ENCODE measurements around the gene CRYBG3.

Gene CRYBG3

DNA sequence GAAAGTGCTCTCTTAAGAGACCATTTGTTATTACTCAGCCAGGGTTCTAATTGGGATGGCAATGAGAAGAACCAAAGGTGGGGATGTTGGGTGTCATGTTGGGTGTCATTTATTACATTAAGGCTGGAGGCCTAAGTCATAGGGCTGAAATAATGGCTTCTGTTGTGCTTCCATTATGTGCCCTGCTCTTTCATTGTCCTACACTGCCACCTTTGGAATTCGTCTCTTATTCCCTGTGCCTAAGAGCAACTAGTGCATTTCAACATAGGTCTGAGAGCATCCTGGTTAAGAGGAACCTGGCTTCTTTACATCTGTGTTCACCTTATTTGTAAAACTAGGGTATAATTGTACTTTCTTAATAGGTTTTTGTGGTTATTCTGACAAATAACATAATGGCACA lies 118.2 kb downstream of the CRYBG3 start:
- no peak for DNase-seq (ENCODE audit: low read depth in 2 of 2, low spot score in 1 of 2)

DNA sequence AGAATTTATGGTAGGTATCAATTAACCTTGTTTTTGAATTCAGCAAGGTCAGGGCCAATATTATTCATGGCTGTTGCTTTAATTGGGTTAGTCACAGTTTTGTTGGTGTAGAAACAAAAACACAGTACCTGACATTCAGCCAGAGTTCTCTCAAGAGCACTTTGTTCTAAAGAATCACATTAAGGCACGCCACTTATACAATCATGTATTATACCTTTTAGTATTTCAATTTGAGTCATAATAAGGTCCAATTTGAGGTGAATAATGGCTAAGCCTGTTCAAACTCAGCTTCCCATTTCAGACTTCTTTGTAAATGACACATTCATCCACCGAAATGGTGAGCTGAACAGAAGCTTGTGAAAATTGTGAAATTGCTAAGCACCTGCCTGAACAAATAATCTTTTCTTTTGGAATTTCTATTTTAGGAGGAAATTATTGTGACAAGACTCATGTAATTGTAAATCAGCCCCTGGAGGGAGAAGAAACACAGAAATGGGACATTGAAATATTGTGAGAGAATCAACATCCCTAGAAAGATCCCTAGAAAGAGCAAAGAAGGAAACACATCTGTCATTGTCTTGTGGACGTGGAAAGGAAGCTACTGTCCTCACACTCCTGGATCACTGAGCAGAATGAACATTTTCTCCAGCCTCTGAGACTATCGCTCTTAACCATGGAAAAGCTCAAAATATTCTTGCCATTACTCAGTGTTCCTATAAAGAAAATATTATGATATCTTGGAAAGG lies 121.2 kb downstream of the CRYBG3 start:
- DNase-seq (ENCODE audit: low read depth in 2 of 2, low spot score in 1 of 2), result no peak

DNA sequence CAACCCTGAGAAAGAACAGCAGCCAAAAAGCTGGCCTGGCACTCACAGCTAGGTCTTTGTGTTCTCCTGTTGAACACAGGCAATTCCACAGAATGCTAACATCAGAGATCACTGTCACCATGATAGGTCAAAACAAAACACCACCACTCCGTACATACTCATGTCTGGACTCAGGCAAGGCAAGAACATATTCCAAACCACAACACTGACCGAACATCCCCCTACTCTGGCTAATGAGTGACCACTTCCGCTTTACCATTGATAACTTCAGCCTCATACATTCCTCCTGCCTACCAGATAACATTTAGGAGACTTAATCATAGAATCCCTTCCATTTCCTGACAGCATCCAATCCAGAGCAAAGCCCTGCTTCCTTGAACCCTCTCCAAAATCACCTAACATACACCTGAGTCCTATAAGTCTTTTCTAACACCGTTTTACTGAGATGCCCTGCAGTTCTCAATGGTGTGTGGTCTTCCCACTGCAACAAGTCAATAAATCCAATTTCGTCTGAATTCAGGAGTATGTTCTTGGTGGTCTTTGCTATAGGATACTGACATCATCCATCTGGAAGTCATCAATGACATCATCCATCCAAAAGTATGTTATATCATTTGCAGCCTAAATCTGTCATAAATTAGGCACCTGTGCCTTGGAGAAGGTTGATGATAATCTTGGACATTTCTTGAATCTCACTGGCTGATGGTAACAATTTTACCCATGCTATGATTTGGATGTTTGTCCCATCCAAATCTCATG lies 126.7 kb downstream of the CRYBG3 start:
- no peak for DNase-seq (ENCODE audit: low read depth in 2 of 2, low spot score in 1 of 2)

DNA sequence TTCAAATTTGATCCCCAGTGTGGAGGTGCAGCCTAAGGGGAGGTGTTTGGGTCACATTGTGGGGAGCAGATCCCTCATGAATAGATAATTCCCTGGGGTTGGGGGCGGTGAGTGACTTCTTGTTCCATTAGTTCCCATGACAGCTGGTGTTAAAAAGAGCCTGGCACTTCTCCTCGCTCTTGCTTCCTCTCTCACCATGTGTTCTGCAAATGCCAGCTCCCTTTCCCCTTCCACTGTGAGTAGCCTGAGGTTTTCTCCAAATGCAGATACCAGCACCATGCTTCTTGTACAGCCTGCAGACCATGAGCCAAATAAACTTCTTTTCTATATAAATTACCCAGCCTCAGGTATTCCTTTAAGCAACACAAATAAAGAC lies 127.3 kb downstream of the CRYBG3 start:
- DNase-seq (ENCODE audit: low read depth in 2 of 2, low spot score in 1 of 2), result no peak

GRCh38 chr3:97949743-97950142 lies 127.9 kb downstream of the CRYBG3 start:
- no peak for DNase-seq (ENCODE audit: low read depth in 2 of 2, low spot score in 1 of 2)

- DNase-seq (ENCODE audit: low read depth in 2 of 2, low spot score in 1 of 2), result no peak
Observed at GRCh38 chr3:97950360-97950759, 128.5 kb downstream of the CRYBG3 start.

GRCh38 chr3:97952280-97952679 lies 130.5 kb downstream of the CRYBG3 start:
- no peak for DNase-seq (ENCODE audit: low read depth in 2 of 2, low spot score in 1 of 2)

- no peak for DNase-seq (ENCODE audit: low read depth in 2 of 2, low spot score in 1 of 2)
Observed at GRCh38 chr3:97952872-97953271, 131.1 kb downstream of the CRYBG3 start.

DNA sequence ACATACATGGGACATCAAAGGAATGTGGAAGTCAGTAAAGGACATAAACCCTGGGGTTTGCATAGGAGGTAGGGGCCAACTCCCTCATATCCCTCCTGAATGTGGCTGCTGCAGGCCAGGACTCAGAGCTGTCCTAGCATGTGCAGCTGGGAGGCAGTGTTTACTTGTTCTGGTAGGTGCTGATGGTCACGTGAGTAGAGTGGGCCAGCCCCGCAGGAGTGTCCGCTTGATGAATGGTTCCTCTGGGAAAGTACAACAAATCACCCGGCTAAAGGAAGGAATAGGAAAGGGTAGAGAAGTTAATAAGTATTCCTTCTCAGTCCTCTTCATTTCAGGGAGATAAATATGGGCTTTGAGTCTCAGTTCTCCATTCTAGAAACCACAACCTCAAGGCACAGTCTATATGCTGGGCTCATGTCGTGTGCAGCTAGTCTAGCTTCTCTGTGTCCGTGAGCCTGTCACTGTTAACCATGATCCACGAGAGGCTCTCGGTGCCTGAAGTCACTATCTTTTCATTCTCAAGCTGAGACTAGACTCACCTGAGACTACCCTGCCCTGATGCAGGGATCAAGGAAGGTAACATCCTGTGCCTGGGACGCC lies 132.5 kb downstream of the CRYBG3 start:
- DNase-seq (ENCODE audit: low read depth in 2 of 2, low spot score in 1 of 2), result no peak

DNA sequence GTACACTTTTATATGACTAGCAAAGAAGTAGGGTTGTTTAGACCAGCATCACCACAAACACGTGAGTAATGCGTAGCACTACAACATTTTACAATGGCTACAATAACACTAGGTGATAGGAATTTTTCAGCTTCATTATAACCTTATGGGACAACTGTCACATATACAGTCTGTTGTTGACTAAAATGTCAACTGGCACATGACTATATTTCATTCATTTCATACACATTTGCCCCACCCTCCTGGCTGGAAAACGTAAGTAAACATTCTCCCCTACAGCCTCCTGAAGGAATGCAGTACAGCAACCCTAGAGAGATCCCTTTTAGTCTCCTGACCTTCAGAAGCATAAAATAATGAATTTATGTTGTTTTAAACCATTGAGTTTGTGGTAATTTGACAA lies 134.2 kb downstream of the CRYBG3 start:
- DNase-seq (ENCODE audit: low read depth in 2 of 2, low spot score in 1 of 2), result no peak

- no peak for DNase-seq (ENCODE audit: low read depth in 2 of 2, low spot score in 1 of 2)
Observed at GRCh38 chr3:97957617-97958311, 136.0 kb downstream of the CRYBG3 start.

DNA sequence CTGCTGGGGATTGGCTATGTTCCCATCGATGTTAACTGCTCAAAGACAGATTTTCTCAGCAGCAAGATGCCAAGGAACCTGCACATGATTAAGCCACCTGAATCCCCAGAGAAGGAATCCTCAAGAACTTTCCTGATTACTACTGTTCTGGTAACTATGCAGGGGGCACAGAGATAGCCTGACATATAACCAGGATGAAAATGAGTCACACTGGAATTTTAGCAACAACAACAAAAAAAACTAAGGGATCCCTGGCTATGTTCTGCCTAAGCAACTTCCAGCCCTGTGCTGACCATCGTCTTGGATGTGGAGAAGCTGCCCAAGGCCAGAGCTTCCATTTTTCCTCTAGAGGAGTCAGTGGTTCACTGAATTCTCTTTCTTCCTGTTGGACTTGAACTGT lies 136.6 kb downstream of the CRYBG3 start:
- DNase-seq (ENCODE audit: low read depth in 2 of 2, low spot score in 1 of 2), result no peak

DNA sequence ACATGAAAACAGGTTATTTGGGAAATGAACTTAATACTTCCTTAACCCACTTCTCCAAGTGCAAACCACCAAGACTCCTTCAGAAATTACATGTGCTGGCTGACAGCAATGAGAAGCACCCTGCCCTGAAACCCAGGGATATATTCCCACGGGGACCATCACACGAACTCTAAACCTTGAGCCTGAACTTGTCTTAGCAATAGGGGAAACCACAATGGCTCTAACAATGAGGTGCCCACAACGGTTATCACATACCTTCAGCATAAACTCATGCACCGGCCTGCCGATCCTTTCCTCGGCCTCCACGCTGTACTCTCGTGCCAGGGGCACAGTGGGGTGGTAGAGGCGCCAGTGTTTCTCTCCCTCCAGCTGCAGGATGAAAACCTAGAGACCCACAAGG lies 137.0 kb downstream of the CRYBG3 start:
- no peak for DNase-seq (ENCODE audit: low read depth in 2 of 2, low spot score in 1 of 2)

DNA sequence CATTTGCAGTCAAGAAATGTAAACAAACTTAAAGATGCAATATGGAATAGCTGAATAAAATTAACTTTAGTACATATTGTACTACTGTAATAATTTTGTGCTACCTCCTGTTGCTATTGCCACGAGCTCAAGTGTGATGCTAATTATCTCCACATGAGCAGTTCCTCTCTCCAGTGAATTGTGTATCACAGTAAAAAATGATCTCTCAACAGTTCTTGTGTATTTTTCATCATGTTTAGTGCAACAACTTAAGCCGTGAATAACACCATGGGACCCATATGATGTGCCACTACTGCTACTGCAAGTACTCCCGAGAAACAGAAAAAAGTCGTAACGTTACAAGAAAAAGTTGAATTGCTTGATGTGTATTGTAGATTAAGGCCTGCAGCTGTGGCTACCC lies 138.1 kb downstream of the CRYBG3 start:
- DNase-seq (ENCODE audit: low read depth in 2 of 2, low spot score in 1 of 2), result no peak

DNA sequence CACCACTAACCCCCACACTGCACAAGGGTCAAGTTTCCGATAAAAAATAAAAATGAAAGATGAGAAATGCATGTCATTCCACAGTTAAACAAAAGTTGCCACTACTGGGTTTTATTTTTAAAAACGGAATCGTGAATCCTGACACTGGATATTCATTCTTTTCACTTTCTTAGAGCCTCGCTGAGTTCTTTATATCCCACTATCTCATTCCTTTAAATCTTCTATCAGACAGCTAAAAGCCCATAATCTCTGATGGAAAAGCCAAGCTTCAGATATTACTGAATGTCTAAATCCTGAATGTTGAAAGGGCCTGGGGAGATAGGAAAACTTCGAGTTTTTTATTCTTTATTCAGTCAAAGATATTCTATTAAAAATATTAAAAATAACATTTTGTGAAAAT lies 138.7 kb downstream of the CRYBG3 start:
- DNase-seq (ENCODE audit: low read depth in 2 of 2, low spot score in 1 of 2), result no peak

GRCh38 chr3:97960993-97961766 lies 139.4 kb downstream of the CRYBG3 start:
- no peak for DNase-seq (ENCODE audit: low read depth in 2 of 2, low spot score in 1 of 2)

DNA sequence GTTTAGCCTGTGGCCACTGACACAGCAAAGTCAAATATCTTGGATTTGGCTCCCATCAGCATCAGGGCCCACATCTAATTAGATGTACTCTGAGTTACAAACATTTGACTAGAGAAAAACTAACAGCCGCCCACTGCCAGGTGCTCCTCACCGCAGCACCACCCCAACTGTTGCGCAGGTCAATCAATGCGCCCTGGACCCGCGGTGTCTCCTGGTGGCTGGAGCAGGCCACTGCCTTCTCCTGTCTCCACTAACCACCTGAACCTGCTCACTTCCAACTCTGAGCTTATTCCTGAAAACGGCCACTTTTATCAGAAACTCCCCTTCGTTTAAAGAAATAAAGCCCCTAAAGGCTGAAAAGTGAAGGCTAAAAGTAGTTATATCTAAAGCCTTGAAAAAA lies 146.2 kb downstream of the CRYBG3 start:
- DNase-seq (ENCODE audit: low read depth in 2 of 2, low spot score in 1 of 2), result no peak

- DNase-seq (ENCODE audit: low read depth in 2 of 2, low spot score in 1 of 2), result no peak
Observed at GRCh38 chr3:97968376-97968775, 146.6 kb downstream of the CRYBG3 start.

DNA sequence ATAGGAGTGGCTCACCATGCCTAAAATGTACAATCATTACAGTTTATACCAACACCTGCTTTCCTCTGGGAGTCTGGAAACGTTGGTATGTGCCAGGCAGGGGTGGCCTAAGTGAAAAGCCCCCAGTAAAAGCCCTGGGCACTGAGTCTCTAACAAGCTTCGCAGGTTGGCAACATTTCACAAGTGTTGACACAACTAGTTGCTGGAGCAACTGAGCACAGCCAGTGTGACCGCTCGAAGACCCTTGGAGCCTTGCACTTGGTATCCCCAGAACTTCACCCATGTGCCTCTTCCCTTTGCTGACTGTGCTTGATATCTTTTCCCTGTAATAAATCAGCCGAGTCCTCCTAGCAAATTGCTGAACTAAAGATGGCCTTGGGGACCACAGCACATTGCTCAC lies 147.7 kb downstream of the CRYBG3 start:
- no peak for DNase-seq (ENCODE audit: low read depth in 2 of 2, low spot score in 1 of 2)

GRCh38 chr3:97970156-97970555 lies 148.3 kb downstream of the CRYBG3 start:
- DNase-seq (ENCODE audit: low read depth in 2 of 2, low spot score in 1 of 2), result no peak

Data from stimulated activated CD8-positive, alpha-beta memory T cell treated with anti-CD3 and anti-CD28 coated beads, Interleukin-4, amount 100 ng/mL, for 1 hour (primary cell).